DND-41 (cell line): ENCODE results near the gene MIPEP.

Experiments
- ATAC-seq: fragments of 200-7000 bp; cut with Tn5 transposase; 3 replicates; pipeline ENCODE4 v1.9.1; 2021; ENCODE audit warnings: low read depth; ENCODE audit not compliant: insufficient read depth
- DNase-seq: peaks from one replicate; pipeline ENCODE4 v3.0.0-alpha.2; 2020
- H2AFZ ChIP-seq: 2 replicates; pipeline ENCODE4 v1.6.0; 2012; ENCODE audit warnings: low read depth, low read length
- H3K27ac ChIP-seq: 2 replicates; pipeline ENCODE4 v1.5.1; 2012; ENCODE audit warnings: low read length, inconsistent platforms
- H3K27me3 ChIP-seq: fragments of 200-600 bp; sonication (generic); 2 replicates; pipeline ENCODE4 v1.6.0; 2012; ENCODE audit warnings: low read length, mild to moderate bottlenecking, inconsistent platforms; ENCODE audit not compliant: insufficient read depth, poor library complexity
- H3K36me3 ChIP-seq: 2 replicates; pipeline ENCODE4 v1.5.1; 2012; ENCODE audit warnings: low read length, inconsistent platforms; ENCODE audit not compliant: insufficient read depth
- H3K4me1 ChIP-seq: 2 replicates; pipeline ENCODE4 v1.5.1; 2012; ENCODE audit warnings: mild to moderate bottlenecking, low read length; ENCODE audit not compliant: insufficient read depth
- H3K4me2 ChIP-seq: 2 replicates; pipeline ENCODE4 v1.6.0; 2012; ENCODE audit warnings: mild to moderate bottlenecking, moderate library complexity, low read length, inconsistent platforms; ENCODE audit not compliant: insufficient read depth
- H3K4me3 ChIP-seq, 2 experiments: fragments of 200-600 bp in 1 of 2; shearing (Covaris generic) in 1 of 2; 2 replicates each; pipeline ENCODE4 v1.5.1; 2012 to 2016; ENCODE audit warnings: inconsistent platforms in 2 of 2, low read length in 2 of 2, mild to moderate bottlenecking in 2 of 2, low read depth in 1 of 2, moderate library complexity in 1 of 2
- H3K79me2 ChIP-seq: 2 replicates; pipeline ENCODE4 v1.6.0; 2012; ENCODE audit warnings: low read length, inconsistent platforms; ENCODE audit not compliant: insufficient read depth
- H3K9ac ChIP-seq: 2 replicates; pipeline ENCODE4 v1.6.0; 2012; ENCODE audit warnings: low read depth, mild to moderate bottlenecking, inconsistent platforms, low read length, moderate library complexity
- H3K9me3 ChIP-seq: 2 replicates; pipeline ENCODE4 v1.5.1; 2012; ENCODE audit warnings: low read length, moderate library complexity, mild to moderate bottlenecking, inconsistent platforms; ENCODE audit not compliant: insufficient read depth, severe bottlenecking
- H4K20me1 ChIP-seq: 2 replicates; pipeline ENCODE4 v1.6.0; 2012; ENCODE audit warnings: low read length; ENCODE audit not compliant: insufficient read depth
- EZH2 ChIP-seq: IDR thresholded peaks from 3 replicates; pipeline ENCODE4 v1.6.1; 2012; ENCODE audit warnings: borderline replicate concordance, low read depth, mild to moderate bottlenecking, moderate library complexity, low read length, inconsistent platforms; ENCODE audit not compliant: severe bottlenecking
- TF ChIP-seq, protein P1 (sequence below): IDR thresholded peaks from 2 replicates; pipeline ENCODE4 v1.5.1; 2012; ENCODE audit warnings: borderline replicate concordance, low read length, moderate library complexity, mild to moderate bottlenecking; ENCODE audit not compliant: poor library complexity, severe bottlenecking; ENCODE audit errors: extremely low read depth

Gene MIPEP

DNA sequence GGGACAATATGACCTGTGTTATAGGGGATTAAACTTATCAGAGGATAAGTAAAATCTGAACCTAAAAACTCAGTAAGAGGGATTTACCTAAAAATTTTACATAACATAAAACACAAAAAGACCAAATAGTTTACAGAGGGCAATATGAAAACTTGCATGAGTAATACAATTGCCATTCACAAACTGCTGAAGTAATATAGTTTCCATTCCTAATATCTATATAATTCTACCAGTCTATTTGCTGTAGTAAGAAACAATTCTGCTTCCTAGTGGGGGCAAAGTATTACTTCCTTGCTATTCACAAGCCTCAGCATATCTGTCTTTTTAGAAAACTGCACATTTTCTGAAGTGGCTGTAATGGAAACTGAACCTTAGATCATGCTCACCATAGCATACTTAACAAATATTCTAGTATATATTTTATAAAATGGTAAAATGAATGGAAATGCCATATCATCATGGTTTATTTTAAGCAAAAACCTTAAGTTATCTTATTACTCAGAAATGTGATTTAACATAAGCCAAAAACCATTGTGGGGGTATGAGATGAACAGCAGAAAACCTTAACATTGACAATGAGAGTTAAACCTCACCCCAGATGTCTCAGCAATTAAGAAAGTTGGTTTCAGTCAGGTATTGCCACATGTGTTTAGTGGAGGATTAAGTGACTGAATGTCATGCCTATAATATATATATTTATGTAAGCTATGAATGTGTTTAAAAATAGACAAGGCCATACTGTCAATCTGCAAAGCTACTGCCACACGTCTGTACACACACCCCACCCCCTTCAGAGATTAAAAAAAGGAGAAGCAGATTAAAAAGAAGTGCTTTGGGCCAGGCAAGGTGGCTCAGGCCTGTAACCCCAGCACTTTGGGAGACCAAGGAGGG, 136.8 kb downstream of the MIPEP start:
- Histone ChIP-seq H3K79me2 (no peaks in the 10 kb centered on the region), H4K20me1 (no peaks in the 10 kb centered on the region), H3K27ac (no peak overlapping the region), H2AFZ (no peak overlapping the region), H3K4me3 (no peak overlapping the region), H3K27me3 (no peaks in the 10 kb centered on the region), H3K9ac (no peak overlapping the region), H3K36me3 (0 out of 2 replicates have a peak, but pooled peaks cover 2% of the 10 kb centered on the region), H3K9me3 (no peaks in the 10 kb centered on the region), H3K4me1 (no peaks in the 10 kb centered on the region), H3K4me2 (no peak overlapping the region)
- DNase-seq (no peak), ATAC-seq (no peak)
- no peak for TF ChIP-seq EZH2
- TF ChIP-seq, protein P1, sequence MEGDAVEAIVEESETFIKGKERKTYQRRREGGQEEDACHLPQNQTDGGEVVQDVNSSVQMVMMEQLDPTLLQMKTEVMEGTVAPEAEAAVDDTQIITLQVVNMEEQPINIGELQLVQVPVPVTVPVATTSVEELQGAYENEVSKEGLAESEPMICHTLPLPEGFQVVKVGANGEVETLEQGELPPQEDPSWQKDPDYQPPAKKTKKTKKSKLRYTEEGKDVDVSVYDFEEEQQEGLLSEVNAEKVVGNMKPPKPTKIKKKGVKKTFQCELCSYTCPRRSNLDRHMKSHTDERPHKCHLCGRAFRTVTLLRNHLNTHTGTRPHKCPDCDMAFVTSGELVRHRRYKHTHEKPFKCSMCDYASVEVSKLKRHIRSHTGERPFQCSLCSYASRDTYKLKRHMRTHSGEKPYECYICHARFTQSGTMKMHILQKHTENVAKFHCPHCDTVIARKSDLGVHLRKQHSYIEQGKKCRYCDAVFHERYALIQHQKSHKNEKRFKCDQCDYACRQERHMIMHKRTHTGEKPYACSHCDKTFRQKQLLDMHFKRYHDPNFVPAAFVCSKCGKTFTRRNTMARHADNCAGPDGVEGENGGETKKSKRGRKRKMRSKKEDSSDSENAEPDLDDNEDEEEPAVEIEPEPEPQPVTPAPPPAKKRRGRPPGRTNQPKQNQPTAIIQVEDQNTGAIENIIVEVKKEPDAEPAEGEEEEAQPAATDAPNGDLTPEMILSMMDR = no peak

DNA sequence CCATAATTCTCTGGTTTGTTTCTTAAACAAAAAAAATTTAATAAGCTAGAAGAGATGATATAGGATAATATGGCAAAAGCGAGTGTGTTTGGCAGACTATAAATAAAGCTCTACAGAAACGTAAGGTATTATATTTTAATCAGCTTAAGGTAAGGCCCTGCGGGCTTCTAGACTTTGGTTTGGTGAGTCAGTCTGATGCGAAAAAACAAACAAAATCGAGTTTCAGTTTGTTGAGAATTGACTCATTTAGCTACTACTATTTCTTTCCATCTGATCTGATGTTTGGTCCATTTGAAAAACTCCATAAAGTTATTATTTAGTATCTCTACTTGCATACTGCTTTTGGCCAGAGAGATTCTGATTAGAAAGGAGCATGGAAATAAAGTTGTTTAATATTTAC, 138.0 kb downstream of the MIPEP start:
- ATAC-seq (no peak), DNase-seq (no peak)
- H3K27me3 ChIP-seq = no peaks in the 10 kb centered on the region
- no peak for TF ChIP-seq EZH2
- TF ChIP-seq, protein P1 = no peak
- H3K79me2 ChIP-seq = no peaks in the 10 kb centered on the region
- no peak overlapping the region for H3K4me2 ChIP-seq
- H4K20me1 ChIP-seq = no peaks in the 10 kb centered on the region
- no peak overlapping the region for H2AFZ ChIP-seq
- no peak overlapping the region for H3K9ac ChIP-seq
- no peak overlapping the region for H3K27ac ChIP-seq
- 0 out of 2 replicates have a peak, but pooled peaks cover 2% of the 10 kb centered on the region for H3K36me3 ChIP-seq
- no peaks in the 10 kb centered on the region for H3K9me3 ChIP-seq
- no peaks in the 10 kb centered on the region for H3K4me1 ChIP-seq
- H3K4me3 ChIP-seq = no peak overlapping the region

DNA sequence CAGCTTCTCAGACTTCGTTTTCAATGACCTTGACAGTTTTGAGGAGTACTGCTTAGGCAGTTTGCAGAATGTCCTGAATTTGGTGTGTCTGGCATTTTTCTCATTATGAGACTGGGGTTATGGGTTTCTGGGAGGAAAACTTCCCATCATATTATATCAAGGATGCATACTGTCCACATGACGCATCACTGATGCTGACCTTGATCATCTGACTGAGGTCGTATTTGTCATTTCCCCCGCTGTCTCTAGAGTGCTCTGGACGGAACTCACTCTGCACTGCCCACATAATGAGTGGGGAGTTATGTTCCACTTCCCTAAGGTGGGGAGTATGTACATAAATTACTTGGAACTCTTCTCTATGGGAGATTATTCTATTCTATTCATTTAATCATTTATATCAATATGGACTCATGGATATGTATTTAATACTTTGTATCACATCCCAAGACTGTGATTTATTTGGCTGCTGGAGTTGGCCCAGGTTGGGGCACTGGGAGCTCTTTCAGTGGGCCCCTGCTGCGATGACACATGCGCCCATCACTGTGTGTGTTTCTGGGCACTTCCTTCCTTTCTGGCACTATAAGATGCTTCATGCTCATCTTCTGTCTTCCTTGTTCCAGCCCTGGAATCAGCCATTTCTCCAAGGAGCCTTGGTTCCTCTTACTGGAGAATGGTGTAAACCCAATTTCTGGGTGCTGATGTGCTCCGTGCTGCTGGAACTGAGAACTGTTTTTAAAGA, 138.6 kb downstream of the MIPEP start:
- Histone ChIP-seq H3K9me3 (no peaks in the 10 kb centered on the region), H3K27ac (no peak overlapping the region), H3K4me1 (no peaks in the 10 kb centered on the region), H3K9ac (no peak overlapping the region), H3K36me3 (0 out of 2 replicates have a peak, but pooled peaks cover 2% of the 10 kb centered on the region), H3K27me3 (no peaks in the 10 kb centered on the region), H4K20me1 (no peaks in the 10 kb centered on the region), H3K4me3 (no peak overlapping the region), H2AFZ (no peak overlapping the region), H3K4me2 (no peak overlapping the region), H3K79me2 (no peaks in the 10 kb centered on the region)
- no peak for ATAC-seq
- DNase-seq = no peak
- TF ChIP-seq, protein P1 = no peak
- TF ChIP-seq EZH2 = no peak
